Erythroblast (primary cell): ENCODE results near the gene SAMD4A.

Source experiments
- GATA1 ChIP-seq: IDR thresholded peaks from 2 replicates; pipeline ENCODE4 v1.6.1; 2011; ENCODE audit warnings: low read depth, mild to moderate bottlenecking, control low read depth, low read length, moderate library complexity
- POLR2A ChIP-seq: IDR thresholded peaks from 2 replicates; pipeline ENCODE4 v1.6.1; 2011; ENCODE audit warnings: mild to moderate bottlenecking, low read length

GRCh38 chr14:54548491-54548890 is 18.4 kb upstream of the SAMD4A start:
- TF ChIP-seq POLR2A = no peak
- no peak for TF ChIP-seq GATA1
